GF-D8 (cell line): ENCODE measurements around the gene KRT75.

ENCODE experiments used
- DNase-seq: peaks from one replicate; lab custom pipeline; 2025; lab: John Stamatoyannopoulos, UW

The KRT75 gene

GRCh38 chr12:52439845-52440244, 5.7 kb upstream of the KRT75 start:
- DNase-seq, result no peak

- no peak for DNase-seq
These were observed 5.2 kb upstream of the KRT75 start for GRCh38 chr12:52439420-52439819.

- no peak for DNase-seq
These were observed 4.4 kb upstream of the KRT75 start for GRCh38 chr12:52438305-52439301.

- no peak for DNase-seq
These were observed 3.3 kb upstream of the KRT75 start for GRCh38 chr12:52437508-52437907.

GRCh38 chr12:52436828-52437474, 2.8 kb upstream of the KRT75 start:
- no peak for DNase-seq

GRCh38 chr12:52436000-52436827, 2.0 kb upstream of the KRT75 start:
- DNase-seq, result no peak

- no peak for DNase-seq
These were observed 1.5 kb upstream of the KRT75 start for GRCh38 chr12:52435659-52435999.

GRCh38 chr12:52434760-52435530, 774 bp upstream of the KRT75 start:
- DNase-seq, result no peak

- no peak for DNase-seq
These were observed 580 bp downstream of the KRT75 start for GRCh38 chr12:52433501-52434080.

GRCh38 chr12:52432559-52433207, 1.5 kb downstream of the KRT75 start:
- no peak for DNase-seq

GRCh38 chr12:52428121-52428520, 6.0 kb downstream of the KRT75 start:
- DNase-seq, result no peak

GRCh38 chr12:52427083-52427482, 7.1 kb downstream of the KRT75 start:
- DNase-seq, result no peak

GRCh38 chr12:52426034-52426433, 8.1 kb downstream of the KRT75 start:
- DNase-seq, result no peak

GRCh38 chr12:52425466-52425865, 8.7 kb downstream of the KRT75 start:
- no peak for DNase-seq

GRCh38 chr12:52423661-52424500, 10.3 kb downstream of the KRT75 start:
- DNase-seq, result no peak

- no peak for DNase-seq
These were observed 11.1 kb downstream of the KRT75 start for GRCh38 chr12:52423035-52423434.

- DNase-seq, result no peak
These were observed 14.5 kb downstream of the KRT75 start for GRCh38 chr12:52419656-52420055.

- no peak for DNase-seq
These were observed 15.5 kb downstream of the KRT75 start for GRCh38 chr12:52418576-52419110.

GRCh38 chr12:52417740-52418139, 16.4 kb downstream of the KRT75 start:
- no peak for DNase-seq

GRCh38 chr12:52416795-52417194, 17.4 kb downstream of the KRT75 start:
- DNase-seq, result no peak
